Kidney epithelial cell (primary cell): Measurements from ENCODE around the gene RADIL. TPM values are rescaled to one million over a fixed set of nuclear protein-coding genes. Genes with fewer than 3 reads are reported as not detected.

Source experiments
- DNase-seq: peaks from one replicate; pipeline ENCODE4 v3.0.0-alpha.2; 2010; ENCODE audit warnings: low read depth
- H3K27me3 ChIP-seq: 2 replicates; pipeline ENCODE4 v1.6.0; 2011; ENCODE audit warnings: low read length; ENCODE audit not compliant: control insufficient read depth, insufficient read depth
- H3K36me3 ChIP-seq: 2 replicates; pipeline ENCODE4 v1.5.1; 2011; ENCODE audit warnings: low read length; ENCODE audit not compliant: control insufficient read depth, insufficient read depth
- H3K4me3 ChIP-seq: 2 replicates; pipeline ENCODE4 v1.5.1; 2011; ENCODE audit warnings: low read depth, mild to moderate bottlenecking, control low read depth, low read length
- CTCF ChIP-seq: IDR thresholded peaks from 2 replicates; pipeline ENCODE4 v1.5.1; 2011; ENCODE audit warnings: mild to moderate bottlenecking, moderate library complexity, low read length, control low read depth, inconsistent platforms; ENCODE audit not compliant: insufficient read depth, poor library complexity, severe bottlenecking
- total RNA-seq: library from RNA; depleted of rRNA; stranded (reverse); fragments of >200 nt; gene quantifications from 2 replicates; pipeline ENCODE4 v1.2.3, GENCODE V29; 2015

The RADIL gene
- total RNA-seq, 1 donor from 2014 or later = 3.5 TPM

GRCh38 chr7:4824120-4824775 lies 59.3 kb downstream of the RADIL start:
- TF ChIP-seq CTCF = no peak
- H3K27me3 ChIP-seq = peaks cover 30% of the 10 kb centered on the region
- H3K36me3 ChIP-seq = no peaks in the 10 kb centered on the region
- no peak overlapping the region for H3K4me3 ChIP-seq
- no peak for DNase-seq

GRCh38 chr7:4823441-4824119 lies 59.9 kb downstream of the RADIL start:
- TF ChIP-seq CTCF = no peak
- Histone ChIP-seq H3K4me3 (no peak overlapping the region), H3K27me3 (peaks cover 31% of the 10 kb centered on the region), H3K36me3 (no peaks in the 10 kb centered on the region)
- no peak for DNase-seq

GRCh38 chr7:4822677-4823076 lies 60.8 kb downstream of the RADIL start:
- H3K4me3 ChIP-seq = no peak overlapping the region
- TF ChIP-seq CTCF = no peak
- peaks cover 40% of the 10 kb centered on the region for H3K27me3 ChIP-seq
- DNase-seq = no peak
- H3K36me3 ChIP-seq = no peaks in the 10 kb centered on the region

- no peak overlapping the region for H3K4me3 ChIP-seq
- no peaks in the 10 kb centered on the region for H3K36me3 ChIP-seq
- no peak for DNase-seq
- H3K27me3 ChIP-seq = peaks cover 57% of the 10 kb centered on the region
- no peak for TF ChIP-seq CTCF
Measured at GRCh38 chr7:4820967-4821471, 62.5 kb downstream of the RADIL start.

GRCh38 chr7:4820405-4820966 lies 63.0 kb downstream of the RADIL start:
- Histone ChIP-seq H3K27me3 (peaks cover 62% of the 10 kb centered on the region), H3K4me3 (no peak overlapping the region), H3K36me3 (no peaks in the 10 kb centered on the region)
- DNase-seq = no peak
- TF ChIP-seq CTCF = no peak
